K562 (cell line): ENCODE data around the gene JUNB. TPM values are rescaled to one million over a fixed set of nuclear protein-coding genes. Genes with fewer than 3 reads are reported as not detected.

Source experiments
- ATF1 ChIP-seq, 2 experiments: fragments of 450-650 bp in 1 of 2; IDR thresholded peaks; 2 replicates each; pipeline ENCODE4 v1.6.1; 2016; ENCODE audit warnings: missing compliant biosample characterization in 1 of 2, missing genetic modification characterization in 1 of 2
- BRD9 ChIP-seq: fragments of 450-650 bp; IDR thresholded peaks from 2 replicates; pipeline ENCODE4 v1.6.1; 2018; ENCODE audit warnings: low read depth; ENCODE audit not compliant: partially characterized antibody
- CCAR2 ChIP-seq: fragments of 200-400 bp; formaldehyde crosslinking; IDR thresholded peaks from 2 replicates; pipeline ENCODE4 v1.6.1; 2017; ENCODE audit warnings: mild to moderate bottlenecking, low read depth, low read length
- EP300 ChIP-seq: IDR thresholded peaks from 2 replicates; pipeline ENCODE4 v1.6.1; 2012; ENCODE audit warnings: low read length, improper control_type of control experiment
- ERF ChIP-seq: fragments of 450-650 bp; formaldehyde crosslinking; IDR thresholded peaks from 2 replicates; pipeline ENCODE4 v1.4.0; 2020; ENCODE audit warnings: mild to moderate bottlenecking, mixed read lengths
- FOSL1 ChIP-seq: fragments of 200-800 bp; sonication (Bioruptor generic); conservative IDR thresholded peaks from 2 replicates; pipeline ENCODE4 v1.6.1; 2016; ENCODE audit warnings: missing genetic modification characterization, missing compliant biosample characterization
- HMG20B ChIP-seq: fragments of 250-450 bp; sonication (Bioruptor Pico); IDR thresholded peaks from 2 replicates; pipeline ENCODE4 v1.5.0; 2021; ENCODE audit warnings: mild to moderate bottlenecking
- JUN ChIP-seq, 2 experiments: sonication (generic) in 1 of 2; formaldehyde crosslinking in 1 of 2; IDR thresholded peaks; 2 replicates each; pipeline versions ENCODE4 v1.6.1 to v1.8.0; 2012 to 2022; ENCODE audit warnings: borderline replicate concordance in 2 of 2, mild to moderate bottlenecking in 2 of 2, improper control_type of control experiment in 1 of 2, low read depth in 1 of 2, low read length in 1 of 2, missing genetic modification reagents in 1 of 2
- ZBTB7A ChIP-seq: IDR thresholded peaks from 2 replicates; pipeline ENCODE4 v1.6.1; 2011; ENCODE audit warnings: low read depth, mild to moderate bottlenecking, low read length, moderate library complexity, borderline replicate concordance; ENCODE audit not compliant: control insufficient read depth
- ZNF431 ChIP-seq: sonication (generic); formaldehyde crosslinking; IDR thresholded peaks from 2 replicates; pipeline ENCODE4 v1.8.0; 2022; ENCODE audit warnings: mild to moderate bottlenecking, missing genetic modification reagents
- polyA plus RNA-seq, 8 experiments: library from polyadenylated mRNA; depleted of rRNA in 4 of 8; stranded (reverse) in 5 of 8; unstranded in 3 of 8; fragments of >200 nt; fragmentation: Nextera tagmentation in 2 of 8; fragmentation: Illumina TruSeq in 1 of 8; extraction: Ambion mirVana in 2 of 8; extraction: Trizol in 1 of 8; gene quantifications; 2 replicates each; pipeline versions ENCODE4 v1.2.1 to v1.2.3, GENCODE V29; 2011 to 2014; ENCODE audit warnings: inconsistent platforms in 1 of 8, missing spikeins in 1 of 8
- total RNA-seq, 7 experiments: library from RNA; depleted of rRNA in 6 of 7; stranded (reverse); fragments of >200 nt in 6 of 7; fragmentation: Illumina TruSeq in 2 of 7; extraction: Trizol in 2 of 7; gene quantifications; 2 replicates each; pipeline versions ENCODE4 v1.2.1 to v1.2.3, GENCODE V29; 2011 to 2021; ENCODE audit warnings: low replicate concordance in 1 of 7
- TF ChIP-seq, protein P1 (sequence below), 2 experiments: fragments of 450-650 bp in 1 of 2; sonication (generic) in 1 of 2; formaldehyde crosslinking in 1 of 2; IDR thresholded peaks; 2 replicates each; pipeline versions ENCODE4 v1.7.1 to v1.9.0; 2016 to 2022; ENCODE audit warnings: inconsistent platforms in 1 of 2, mild to moderate bottlenecking in 1 of 2, missing genetic modification reagents in 1 of 2
- TF ChIP-seq, protein P2 (sequence below): IDR thresholded peaks from 2 replicates; pipeline ENCODE4 v1.6.1; 2014; ENCODE audit warnings: antibody characterized with exemption
- TF ChIP-seq, protein P3 (sequence below): fragments of 250-450 bp; sonication (Bioruptor Pico); IDR thresholded peaks from 2 replicates; pipeline ENCODE4 v1.8.0; 2022; ENCODE audit warnings: inconsistent platforms, mild to moderate bottlenecking, moderate library complexity, borderline replicate concordance

JUNB gene
- total and polyA plus RNA-seq, 9 of the 15 experiments (the other 6 are each of a cell fraction or from before 2014, with no cell fraction given) = 0.23 to 88.1 (median 13.1) TPM

DNA sequence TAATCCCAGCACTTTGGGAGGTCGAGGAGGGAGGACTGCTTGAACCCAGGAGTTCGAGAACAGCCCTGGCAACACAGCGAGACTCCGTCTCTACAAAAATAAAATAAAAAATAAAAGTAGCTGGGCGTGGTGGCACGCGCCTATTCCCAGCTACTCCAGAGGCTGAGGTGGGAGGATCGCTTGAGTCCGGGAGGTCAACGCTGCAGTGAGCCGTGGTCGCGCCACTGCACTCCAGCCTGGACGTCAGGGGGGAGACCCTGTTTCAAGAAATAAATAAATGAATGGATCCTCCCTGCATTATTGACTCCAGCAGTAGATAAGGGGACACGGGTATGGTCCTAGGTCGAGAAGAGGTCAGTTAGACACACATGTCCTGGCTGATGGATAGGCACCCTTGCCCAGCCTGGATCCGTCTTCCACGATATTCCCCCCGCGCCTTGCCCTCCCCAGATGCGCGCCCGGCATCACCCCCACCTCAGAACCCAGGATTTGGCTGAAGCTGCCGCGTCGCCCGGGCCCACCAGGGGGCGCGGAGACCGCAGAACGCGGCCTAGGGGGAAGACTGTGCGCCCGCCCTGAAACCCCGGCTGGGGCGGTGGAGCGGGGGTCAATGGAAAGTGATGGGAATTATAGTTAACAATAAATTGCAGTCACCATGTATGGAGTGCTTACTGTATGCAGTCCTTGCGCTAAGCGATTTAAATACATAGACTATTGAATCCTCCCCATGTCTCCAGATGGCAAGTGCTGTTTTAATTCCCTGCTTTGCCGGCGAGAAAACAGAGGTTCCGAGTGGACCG lies 13.9 kb upstream of the JUNB start (continued):
- TF ChIP-seq, protein P1, sequence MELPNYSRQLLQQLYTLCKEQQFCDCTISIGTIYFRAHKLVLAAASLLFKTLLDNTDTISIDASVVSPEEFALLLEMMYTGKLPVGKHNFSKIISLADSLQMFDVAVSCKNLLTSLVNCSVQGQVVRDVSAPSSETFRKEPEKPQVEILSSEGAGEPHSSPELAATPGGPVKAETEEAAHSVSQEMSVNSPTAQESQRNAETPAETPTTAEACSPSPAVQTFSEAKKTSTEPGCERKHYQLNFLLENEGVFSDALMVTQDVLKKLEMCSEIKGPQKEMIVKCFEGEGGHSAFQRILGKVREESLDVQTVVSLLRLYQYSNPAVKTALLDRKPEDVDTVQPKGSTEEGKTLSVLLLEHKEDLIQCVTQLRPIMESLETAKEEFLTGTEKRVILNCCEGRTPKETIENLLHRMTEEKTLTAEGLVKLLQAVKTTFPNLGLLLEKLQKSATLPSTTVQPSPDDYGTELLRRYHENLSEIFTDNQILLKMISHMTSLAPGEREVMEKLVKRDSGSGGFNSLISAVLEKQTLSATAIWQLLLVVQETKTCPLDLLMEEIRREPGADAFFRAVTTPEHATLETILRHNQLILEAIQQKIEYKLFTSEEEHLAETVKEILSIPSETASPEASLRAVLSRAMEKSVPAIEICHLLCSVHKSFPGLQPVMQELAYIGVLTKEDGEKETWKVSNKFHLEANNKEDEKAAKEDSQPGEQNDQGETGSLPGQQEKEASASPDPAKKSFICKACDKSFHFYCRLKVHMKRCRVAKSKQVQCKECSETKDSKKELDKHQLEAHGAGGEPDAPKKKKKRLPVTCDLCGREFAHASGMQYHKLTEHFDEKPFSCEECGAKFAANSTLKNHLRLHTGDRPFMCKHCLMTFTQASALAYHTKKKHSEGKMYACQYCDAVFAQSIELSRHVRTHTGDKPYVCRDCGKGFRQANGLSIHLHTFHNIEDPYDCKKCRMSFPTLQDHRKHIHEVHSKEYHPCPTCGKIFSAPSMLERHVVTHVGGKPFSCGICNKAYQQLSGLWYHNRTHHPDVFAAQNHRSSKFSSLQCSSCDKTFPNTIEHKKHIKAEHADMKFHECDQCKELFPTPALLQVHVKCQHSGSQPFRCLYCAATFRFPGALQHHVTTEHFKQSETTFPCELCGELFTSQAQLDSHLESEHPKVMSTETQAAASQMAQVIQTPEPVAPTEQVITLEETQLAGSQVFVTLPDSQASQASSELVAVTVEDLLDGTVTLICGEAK (IDR thresholded peaks at IDR 0.05) = no peak
- TF ChIP-seq, protein P1 (CRISPR knock-in tag; IDR thresholded peaks at IDR 0.05) = no peak
- TF ChIP-seq JUN (IDR thresholded peaks at IDR 0.05; ENCODE audit: borderline replicate concordance, low read depth, low read length) = 0 out of 2 replicates have a peak, but pooled peaks have one; percentile 22
- no peak for TF ChIP-seq JUN (CRISPR knock-in tag; IDR thresholded peaks at IDR 0.05; ENCODE audit: borderline replicate concordance)
- TF ChIP-seq FOSL1 (tag) = no peak
- peak; percentile 85 for TF ChIP-seq ZBTB7A
- peak; percentile 75; the same call in 1 of the 2 replicates for TF ChIP-seq ERF
- TF ChIP-seq CCAR2 = no peak
- TF ChIP-seq, protein P2, sequence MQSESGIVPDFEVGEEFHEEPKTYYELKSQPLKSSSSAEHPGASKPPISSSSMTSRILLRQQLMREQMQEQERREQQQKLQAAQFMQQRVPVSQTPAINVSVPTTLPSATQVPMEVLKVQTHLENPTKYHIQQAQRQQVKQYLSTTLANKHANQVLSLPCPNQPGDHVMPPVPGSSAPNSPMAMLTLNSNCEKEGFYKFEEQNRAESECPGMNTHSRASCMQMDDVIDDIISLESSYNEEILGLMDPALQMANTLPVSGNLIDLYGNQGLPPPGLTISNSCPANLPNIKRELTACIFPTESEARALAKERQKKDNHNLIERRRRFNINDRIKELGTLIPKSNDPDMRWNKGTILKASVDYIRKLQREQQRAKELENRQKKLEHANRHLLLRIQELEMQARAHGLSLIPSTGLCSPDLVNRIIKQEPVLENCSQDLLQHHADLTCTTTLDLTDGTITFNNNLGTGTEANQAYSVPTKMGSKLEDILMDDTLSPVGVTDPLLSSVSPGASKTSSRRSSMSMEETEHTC = no peak
- peak; percentile 15; the same call in 1 of the 2 replicates for TF ChIP-seq EP300
- peak; percentile 46 for TF ChIP-seq ATF1 (CRISPR knock-in tag; IDR thresholded peaks at IDR 0.05)
- peak; percentile 60 for TF ChIP-seq ATF1 (tag; IDR thresholded peaks at IDR 0.05)
- TF ChIP-seq BRD9 = peak; percentile 45
- TF ChIP-seq, protein P3, sequence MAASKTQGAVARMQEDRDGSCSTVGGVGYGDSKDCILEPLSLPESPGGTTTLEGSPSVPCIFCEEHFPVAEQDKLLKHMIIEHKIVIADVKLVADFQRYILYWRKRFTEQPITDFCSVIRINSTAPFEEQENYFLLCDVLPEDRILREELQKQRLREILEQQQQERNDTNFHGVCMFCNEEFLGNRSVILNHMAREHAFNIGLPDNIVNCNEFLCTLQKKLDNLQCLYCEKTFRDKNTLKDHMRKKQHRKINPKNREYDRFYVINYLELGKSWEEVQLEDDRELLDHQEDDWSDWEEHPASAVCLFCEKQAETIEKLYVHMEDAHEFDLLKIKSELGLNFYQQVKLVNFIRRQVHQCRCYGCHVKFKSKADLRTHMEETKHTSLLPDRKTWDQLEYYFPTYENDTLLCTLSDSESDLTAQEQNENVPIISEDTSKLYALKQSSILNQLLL = no peak
- no peak for TF ChIP-seq ZNF431 (CRISPR knock-in tag)
- no peak for TF ChIP-seq HMG20B (CRISPR knock-in tag)
